H9 (cell line): ENCODE measurements around the gene KAZN. TPM values are rescaled to one million over a fixed set of nuclear protein-coding genes. Genes with fewer than 3 reads are reported as not detected.

Experiments
- DNase-seq: peaks from one replicate; pipeline ENCODE4 v3.0.0-alpha.2; 2017
- H2AFZ ChIP-seq: one replicate; pipeline ENCODE4 v1.6.1; 2013; ENCODE audit warnings: mild to moderate bottlenecking, low read length, control low read depth, moderate library complexity
- H2AK5ac ChIP-seq: 2 replicates; pipeline ENCODE4 v1.6.1; 2013; ENCODE audit warnings: low read length, control low read depth, mixed read lengths; ENCODE audit not compliant: insufficient read length
- H2BK120ac ChIP-seq: one replicate; pipeline ENCODE4 v1.6.1; 2013; ENCODE audit warnings: low read depth, mild to moderate bottlenecking, low read length, control low read depth, inconsistent platforms; ENCODE audit not compliant: poor library complexity, severe bottlenecking
- H2BK12ac ChIP-seq: 2 replicates; pipeline ENCODE4 v1.6.1; 2013; ENCODE audit warnings: low read length, control low read depth, mixed read lengths, low read depth; ENCODE audit not compliant: insufficient read length
- H2BK15ac ChIP-seq: 2 replicates; pipeline ENCODE4 v1.6.1; 2013; ENCODE audit warnings: low read depth, low read length, control low read depth
- H2BK20ac ChIP-seq: one replicate; pipeline ENCODE4 v1.6.1; 2013; ENCODE audit warnings: low read depth, mild to moderate bottlenecking, low read length, control low read depth, inconsistent platforms; ENCODE audit not compliant: poor library complexity, severe bottlenecking
- H2BK5ac ChIP-seq: 2 replicates; pipeline ENCODE4 v1.6.1; 2013; ENCODE audit warnings: low read length, control low read depth, mixed read lengths; ENCODE audit not compliant: insufficient read length
- H3K14ac ChIP-seq: 2 replicates; pipeline ENCODE4 v1.6.1; 2013; ENCODE audit warnings: low read length, control low read depth; ENCODE audit not compliant: insufficient read depth
- H3K18ac ChIP-seq: 2 replicates; pipeline ENCODE4 v1.6.1; 2013; ENCODE audit warnings: low read depth, mild to moderate bottlenecking, mixed read lengths, low read length, control low read depth; ENCODE audit not compliant: insufficient read length
- H3K23ac ChIP-seq: 2 replicates; pipeline ENCODE4 v1.6.1; 2013; ENCODE audit warnings: low read length, control low read depth, mixed read lengths, low read depth; ENCODE audit not compliant: insufficient read length
- H3K23me2 ChIP-seq: 2 replicates; pipeline ENCODE4 v1.6.1; 2013; ENCODE audit warnings: low read depth, mild to moderate bottlenecking, mixed read lengths, low read length, control low read depth; ENCODE audit not compliant: insufficient read length, poor library complexity, severe bottlenecking
- H3K27ac ChIP-seq: 2 replicates; pipeline ENCODE4 v1.5.1; 2013; ENCODE audit warnings: low read length, control low read depth, mixed read lengths, low read depth; ENCODE audit not compliant: insufficient read length
- H3K27me3 ChIP-seq: 2 replicates; pipeline ENCODE4 v1.6.1; 2013; ENCODE audit warnings: low read length, control low read depth, inconsistent platforms; ENCODE audit not compliant: insufficient read depth
- H3K4ac ChIP-seq: 2 replicates; pipeline ENCODE4 v1.6.1; 2013; ENCODE audit warnings: low read depth, mild to moderate bottlenecking, control low read depth, inconsistent platforms, low read length, moderate library complexity
- H3K4me1 ChIP-seq: 2 replicates; pipeline ENCODE4 v1.6.1; 2013; ENCODE audit warnings: low read length, control low read depth, inconsistent platforms; ENCODE audit not compliant: insufficient read depth
- H3K4me2 ChIP-seq: 2 replicates; pipeline ENCODE4 v1.6.1; 2013; ENCODE audit warnings: low read length, control low read depth, mixed read lengths; ENCODE audit not compliant: insufficient read length, insufficient read depth
- H3K56ac ChIP-seq: 2 replicates; pipeline ENCODE4 v1.6.1; 2013; ENCODE audit warnings: low read depth, mild to moderate bottlenecking, mixed read lengths, low read length, control low read depth; ENCODE audit not compliant: insufficient read length
- H3K79me1 ChIP-seq: 2 replicates; pipeline ENCODE4 v1.6.1; 2013; ENCODE audit warnings: low read depth, mild to moderate bottlenecking, moderate library complexity, low read length, control low read depth, inconsistent platforms; ENCODE audit not compliant: insufficient read depth, poor library complexity, severe bottlenecking
- H3K79me2 ChIP-seq: 2 replicates; pipeline ENCODE4 v1.6.1; 2013; ENCODE audit warnings: low read length, control low read depth, inconsistent platforms; ENCODE audit not compliant: insufficient read depth
- H3K9ac ChIP-seq: 2 replicates; pipeline ENCODE4 v1.6.1; 2013; ENCODE audit warnings: low read length, control low read depth, mixed read lengths; ENCODE audit not compliant: insufficient read length; ENCODE audit errors: extremely low read depth
- H3K9me3 ChIP-seq: one replicate; pipeline ENCODE4 v1.6.1; 2013; ENCODE audit warnings: low read depth, low read length, inconsistent platforms; ENCODE audit not compliant: control insufficient read depth
- H3T11ph ChIP-seq: one replicate; pipeline ENCODE4 v1.6.1; 2013; ENCODE audit warnings: mild to moderate bottlenecking, low read length, control low read depth, inconsistent platforms
- H4K20me1 ChIP-seq: one replicate; pipeline ENCODE4 v1.6.1; 2013; ENCODE audit not compliant: control insufficient read depth, insufficient read length, insufficient read depth
- H4K5ac ChIP-seq: 2 replicates; pipeline ENCODE4 v1.6.1; 2013; ENCODE audit warnings: low read depth, mild to moderate bottlenecking, mixed read lengths, low read length, control low read depth; ENCODE audit not compliant: insufficient read length
- H4K8ac ChIP-seq: replicated peaks from 2 replicates; pipeline ENCODE4 v1.6.1; 2013; ENCODE audit warnings: low read length, control low read depth, mixed read lengths, low read depth; ENCODE audit not compliant: insufficient read length
- H4K91ac ChIP-seq: 2 replicates; pipeline ENCODE4 v1.6.1; 2013; ENCODE audit warnings: low read depth, mild to moderate bottlenecking, moderate library complexity, mixed read lengths, low read length, control low read depth; ENCODE audit not compliant: insufficient read length
- H3K27ac Mint-ChIP-seq, 3 experiments: 2 replicates in 2 of 3; 3 replicates in 1 of 3; pipeline ENCODE4 v1.8.0; 2020 to 2021; ENCODE audit warnings: mixed read lengths in 3 of 3, mild to moderate bottlenecking in 1 of 3, moderate library complexity in 1 of 3
- H3K27me3 Mint-ChIP-seq: 2 replicates; pipeline ENCODE4 v1.8.0; 2021; ENCODE audit warnings: low read depth, mild to moderate bottlenecking, moderate library complexity, mixed read lengths
- H3K36me3 Mint-ChIP-seq, 3 experiments: 2 replicates in 2 of 3; 3 replicates in 1 of 3; pipeline ENCODE4 v1.8.0; 2020 to 2021; ENCODE audit warnings: low read depth in 3 of 3, mixed read lengths in 3 of 3; ENCODE audit not compliant: insufficient read depth in 1 of 3
- H3K4me1 Mint-ChIP-seq, 2 experiments: 2 replicates each; pipeline ENCODE4 v1.8.0; 2020; ENCODE audit warnings: mixed read lengths in 2 of 2
- H3K4me3 Mint-ChIP-seq, 2 experiments: 2 replicates in 1 of 2; 3 replicates in 1 of 2; pipeline ENCODE4 v1.8.0; 2020 to 2021; ENCODE audit warnings: mild to moderate bottlenecking in 2 of 2, mixed read lengths in 2 of 2, moderate library complexity in 1 of 2
- H3K9me3 Mint-ChIP-seq, 2 experiments: 2 replicates in 1 of 2; 3 replicates in 1 of 2; pipeline ENCODE4 v1.8.0; 2020; ENCODE audit warnings: mild to moderate bottlenecking in 2 of 2, mixed read lengths in 2 of 2, moderate library complexity in 1 of 2
- WGBS: extraction: QIAGEN DNeasy Blood & Tissue Kit; methylation state at CpG from one replicate; pipeline ENCODE4 v1.1.7; 2013; ENCODE audit warnings: missing lambda C conversion rate, low lambda C conversion rate, mixed read lengths; ENCODE audit not compliant: insufficient read length; ENCODE audit errors: extremely low coverage; 5-methylcytosine and 5-hydroxymethylcytosine counted together
- total RNA-seq: library from RNA; stranded (reverse); gene quantifications from 2 replicates; pipeline ENCODE4 v1.2.1, GENCODE V29; 2021
- TF ChIP-seq, protein P1 (sequence below): fragments of 200-600 bp; sonication (generic); conservative IDR thresholded peaks from 3 replicates; pipeline ENCODE4 v1.8.0; 2021; ENCODE audit warnings: antibody characterized with exemption, mild to moderate bottlenecking

Gene KAZN
- total RNA-seq, 1 experiment from 2014 or later: 7.6 TPM

- H3K79me2 ChIP-seq: no peaks in the 10 kb centered on the region
- no peak overlapping the region for H2BK15ac ChIP-seq
- no peak overlapping the region for H3K27ac ChIP-seq
- H2BK5ac ChIP-seq: no peak overlapping the region
- H3K56ac ChIP-seq: no peak overlapping the region
- Mint-ChIP-seq H3K27ac (no peak overlapping the region), H3K36me3 (no peaks in the 10 kb centered on the region), H3K9me3 (no peaks in the 10 kb centered on the region), H3K4me3 (no peak overlapping the region), H3K27me3 (peaks cover 9% of the 10 kb centered on the region), H3K4me1 (peaks cover 14 to 17% of the 10 kb centered on the region in 2 experiments)
- no peak overlapping the region for H3K9ac ChIP-seq
- no peaks in the 10 kb centered on the region for H3K27me3 ChIP-seq
- no peak overlapping the region for H3K23ac ChIP-seq
- H3K9me3 ChIP-seq: no peaks in the 10 kb centered on the region
- no peak overlapping the region for H2BK120ac ChIP-seq
- no peak overlapping the region for H4K91ac ChIP-seq
- H4K8ac ChIP-seq: no peak overlapping the region
- H2BK20ac ChIP-seq: no peak overlapping the region
- H3K18ac ChIP-seq: no peak overlapping the region
- H2AK5ac ChIP-seq: no peak overlapping the region
- H4K20me1 ChIP-seq: no peaks in the 10 kb centered on the region
- H3K14ac ChIP-seq: no peak overlapping the region
- H4K5ac ChIP-seq: no peak overlapping the region
- peaks cover 3% of the 10 kb centered on the region; the same call in 1 of the 2 replicates for H3K4me1 ChIP-seq
- no peaks in the 10 kb centered on the region for H3K23me2 ChIP-seq
- TF ChIP-seq, protein P1, sequence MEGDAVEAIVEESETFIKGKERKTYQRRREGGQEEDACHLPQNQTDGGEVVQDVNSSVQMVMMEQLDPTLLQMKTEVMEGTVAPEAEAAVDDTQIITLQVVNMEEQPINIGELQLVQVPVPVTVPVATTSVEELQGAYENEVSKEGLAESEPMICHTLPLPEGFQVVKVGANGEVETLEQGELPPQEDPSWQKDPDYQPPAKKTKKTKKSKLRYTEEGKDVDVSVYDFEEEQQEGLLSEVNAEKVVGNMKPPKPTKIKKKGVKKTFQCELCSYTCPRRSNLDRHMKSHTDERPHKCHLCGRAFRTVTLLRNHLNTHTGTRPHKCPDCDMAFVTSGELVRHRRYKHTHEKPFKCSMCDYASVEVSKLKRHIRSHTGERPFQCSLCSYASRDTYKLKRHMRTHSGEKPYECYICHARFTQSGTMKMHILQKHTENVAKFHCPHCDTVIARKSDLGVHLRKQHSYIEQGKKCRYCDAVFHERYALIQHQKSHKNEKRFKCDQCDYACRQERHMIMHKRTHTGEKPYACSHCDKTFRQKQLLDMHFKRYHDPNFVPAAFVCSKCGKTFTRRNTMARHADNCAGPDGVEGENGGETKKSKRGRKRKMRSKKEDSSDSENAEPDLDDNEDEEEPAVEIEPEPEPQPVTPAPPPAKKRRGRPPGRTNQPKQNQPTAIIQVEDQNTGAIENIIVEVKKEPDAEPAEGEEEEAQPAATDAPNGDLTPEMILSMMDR: peak; percentile 94
- no peaks in the 10 kb centered on the region for H3K79me1 ChIP-seq
- no CpG with 5 or more reads among the region's 9 CpGs for WGBS
- no peak overlapping the region for H3K4ac ChIP-seq
- H3K4me2 ChIP-seq: no peak overlapping the region
- H2BK12ac ChIP-seq: no peak overlapping the region
- peak; percentile 67 for DNase-seq
- H2AFZ ChIP-seq: no peak overlapping the region
- H3T11ph ChIP-seq: no peak overlapping the region
Observed at GRCh38 chr1:14915356-14916054, 317.0 kb downstream of the KAZN start.
